ENCODE results near the gene ESPNL. TPM values are rescaled to one million over a fixed set of nuclear protein-coding genes. Genes with fewer than 3 reads are reported as not detected.

Gene ESPNL
- total RNA-seq, 1 experiment from 2014 or later: 0.85 TPM

- CTCF ChIA-PET: no interaction called here
- no peak for DNase-seq (ENCODE audit: low read depth, low spot score)
- in situ Hi-C loops (cut with HindIII; ENCODE audit: low pct_unique_long_range_greater_than_20kb, low sequenced_read_pairs): no loop called here
- POLR2A ChIA-PET: no interaction called here
- BruUV-seq (replicated peaks): no TSS peak
- no peaks in the 10 kb centered on the region for H3K4me1 ChIP-seq (ENCODE audit: control insufficient read depth, insufficient read depth, low read length)
- no peak overlapping the region for H3K27ac ChIP-seq (ENCODE audit: low read length)
- no peaks in the 10 kb centered on the region for H3K9me3 ChIP-seq (ENCODE audit: control insufficient read depth, insufficient read depth, low read depth, low read length)
- no peak for ATAC-seq
- TF ChIP-seq SIN3A (IDR thresholded peaks at IDR 0.05; ENCODE audit: borderline replicate concordance, insufficient read depth, low read depth, low read length): no peak
- no peaks in the 10 kb centered on the region for H3K27me3 ChIP-seq (ENCODE audit: control insufficient read depth, insufficient read depth, low read length)
- intact Hi-C loops (cut with micrococcal nuclease; ENCODE audit: unreplicated experiment): no loop called here
- no peaks in the 10 kb centered on the region for H3K36me3 ChIP-seq (ENCODE audit: control insufficient read depth, insufficient read depth, low read length)
- no peak overlapping the region for H3K4me3 ChIP-seq (ENCODE audit: low read depth in 2 of 2, low read length in 2 of 2)
These were observed 26.2 kb downstream of the ESPNL start for GRCh38 chr2:238126338-238126737.

GRCh38 chr2:238126775-238127164, 26.6 kb downstream of the ESPNL start:
- intact Hi-C loops (cut with micrococcal nuclease; ENCODE audit: unreplicated experiment): no loop called here
- no peaks in the 10 kb centered on the region for H3K36me3 ChIP-seq (ENCODE audit: control insufficient read depth, insufficient read depth, low read length)
- DNase-seq (ENCODE audit: low read depth, low spot score) (no peak), ATAC-seq (no peak)
- no peaks in the 10 kb centered on the region for H3K4me1 ChIP-seq (ENCODE audit: control insufficient read depth, insufficient read depth, low read length)
- H3K9me3 ChIP-seq (ENCODE audit: control insufficient read depth, insufficient read depth, low read depth, low read length): no peaks in the 10 kb centered on the region
- H3K27me3 ChIP-seq (ENCODE audit: control insufficient read depth, insufficient read depth, low read length): no peaks in the 10 kb centered on the region
- no peak overlapping the region for H3K27ac ChIP-seq (ENCODE audit: low read length)
- in situ Hi-C loops (cut with HindIII; ENCODE audit: low pct_unique_long_range_greater_than_20kb, low sequenced_read_pairs): no loop called here
- H3K4me3 ChIP-seq (ENCODE audit: low read depth in 2 of 2, low read length in 2 of 2): peak overlapping the region in 1 of 2 experiments; percentile 14; a peak in 1 of 4 replicates
- TF ChIP-seq POLR2AphosphoS5 (IDR thresholded peaks at IDR 0.05; ENCODE audit: low read depth, low read length) (no peak), SIN3A (IDR thresholded peaks at IDR 0.05; ENCODE audit: borderline replicate concordance, insufficient read depth, low read depth, low read length) (no peak), TCF7L2 (IDR thresholded peaks at IDR 0.05; ENCODE audit: low read depth, low read length) (no peak), CTCF (IDR thresholded peaks at IDR 0.05) (no peak), REST (IDR thresholded peaks at IDR 0.05; ENCODE audit: insufficient read depth in 1 of 2, low read depth in 2 of 2, low read length in 1 of 2) (no peak)
- POLR2A ChIA-PET: no interaction called here
- no TSS peak for BruUV-seq (replicated peaks)
- CTCF ChIA-PET: interaction anchor here (0.5 to 0.9 kb wide), 4 partner anchors 19 to 113 kb away, joined by 3 to 4 read pairs (median 4); no protein-coding TSS in a partner anchor

- CTCF ChIA-PET: interaction anchor here (0.5 to 1.2 kb wide), 6 partner anchors 10 to 126 kb away, joined by 3 to 8 read pairs (median 4); partner anchors contain the start of gene KLHL30
- Histone ChIP-seq H3K9me3 (ENCODE audit: control insufficient read depth, insufficient read depth, low read depth, low read length) (no peaks in the 10 kb centered on the region), H3K36me3 (ENCODE audit: control insufficient read depth, insufficient read depth, low read length) (no peaks in the 10 kb centered on the region), H3K4me1 (ENCODE audit: control insufficient read depth, insufficient read depth, low read length) (no peaks in the 10 kb centered on the region), H3K4me3 (ENCODE audit: low read depth in 2 of 2, low read length in 2 of 2) (peak overlapping the region in 1 of 2 experiments; percentile 14; a peak in 1 of 4 replicates), H3K27me3 (ENCODE audit: control insufficient read depth, insufficient read depth, low read length) (no peaks in the 10 kb centered on the region), H3K27ac (ENCODE audit: low read length) (no peak overlapping the region)
- no peak for DNase-seq (ENCODE audit: low read depth, low spot score)
- POLR2A ChIA-PET: no interaction called here
- in situ Hi-C loops (cut with HindIII; ENCODE audit: low pct_unique_long_range_greater_than_20kb, low sequenced_read_pairs): no loop called here
- intact Hi-C loops (cut with micrococcal nuclease; ENCODE audit: unreplicated experiment): no loop called here
- no TSS peak for BruUV-seq (replicated peaks)
- no peak for TF ChIP-seq TCF7L2 (IDR thresholded peaks at IDR 0.05; ENCODE audit: low read depth, low read length)
- TF ChIP-seq SIN3A (IDR thresholded peaks at IDR 0.05; ENCODE audit: borderline replicate concordance, insufficient read depth, low read depth, low read length): no peak
- TF ChIP-seq POLR2AphosphoS5 (IDR thresholded peaks at IDR 0.05; ENCODE audit: low read depth, low read length): no peak
- TF ChIP-seq REST (IDR thresholded peaks at IDR 0.05; ENCODE audit: insufficient read depth in 1 of 2, low read depth in 2 of 2, low read length in 1 of 2): no peak
- TF ChIP-seq CTCF (IDR thresholded peaks at IDR 0.05): no peak
- ATAC-seq: peak; percentile 92
These were observed 27.3 kb downstream of the ESPNL start for GRCh38 chr2:238127165-238128060.

All from Panc1 (cell line).